Right renal pelvis (tissue), 4 donors: Measurements from ENCODE around the gene AAGAB. TPM values are rescaled to one million over a fixed set of nuclear protein-coding genes. Genes with fewer than 3 reads are reported as not detected.

ENCODE experiments used
- DNase-seq, 4 donors: peaks; one replicate each; pipeline ENCODE4 v3.0.0-alpha.2; 2013; ENCODE audit warnings: low read depth in 4 of 4, low spot score in 3 of 4, missing footprints in 1 of 4
- polyA plus RNA-seq, 4 donors: library from polyadenylated mRNA; unstranded; fragments of 120-200 nt; gene quantifications; one replicate each; pipeline ENCODE4 v1.2.1, GENCODE V29; 2013; ENCODE audit not compliant: insufficient read length in 4 of 4

The AAGAB gene
- polyA plus RNA-seq, 4 donors = 50.8 to 65.3 (median 63.1) TPM

GRCh38 chr15:67174864-67175573, 79.4 kb downstream of the AAGAB start:
- DNase-seq = no peak

DNA sequence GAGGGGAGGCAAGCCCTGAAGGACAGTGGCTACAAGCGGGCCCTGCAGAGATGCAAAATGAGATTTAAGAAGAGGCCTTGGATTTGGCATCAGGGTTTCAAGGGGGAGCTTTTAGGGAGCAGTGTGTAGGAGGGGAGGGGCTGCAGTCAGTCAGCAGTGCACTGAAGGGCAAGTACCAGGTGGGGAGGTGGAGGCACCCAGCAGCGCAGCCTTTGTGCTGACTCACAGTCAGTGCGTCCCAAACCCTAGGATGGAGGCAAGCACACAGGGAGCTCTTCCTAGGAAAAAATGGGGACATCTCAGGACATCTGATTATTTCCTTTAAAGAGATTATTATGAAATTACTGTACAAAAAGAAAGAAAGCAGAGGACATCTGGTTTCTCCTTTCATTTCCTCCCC, 80.0 kb downstream of the AAGAB start:
- no peak for DNase-seq

DNA sequence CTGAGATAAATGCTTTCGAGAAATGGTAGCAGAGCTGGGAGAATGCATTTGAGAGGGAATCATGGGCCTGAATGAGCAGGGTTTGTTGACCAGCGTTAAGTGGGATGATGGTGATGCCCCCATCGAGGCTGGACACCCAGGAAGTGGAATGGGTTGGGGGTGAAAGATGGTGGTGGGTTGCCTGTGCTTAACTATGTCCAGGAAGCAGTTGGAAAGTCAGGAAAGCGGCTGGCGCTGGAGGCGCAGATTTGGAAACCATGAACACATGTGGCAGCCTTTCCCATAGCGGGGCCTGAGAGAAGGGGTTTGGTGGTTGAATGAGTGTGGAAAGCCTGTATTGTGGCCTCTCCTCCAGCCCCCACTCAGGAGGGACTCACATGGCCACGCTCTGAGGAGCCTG, 80.7 kb downstream of the AAGAB start:
- no peak for DNase-seq

- DNase-seq = no peak
These were observed 81.5 kb downstream of the AAGAB start for GRCh38 chr15:67173005-67173404.

DNA sequence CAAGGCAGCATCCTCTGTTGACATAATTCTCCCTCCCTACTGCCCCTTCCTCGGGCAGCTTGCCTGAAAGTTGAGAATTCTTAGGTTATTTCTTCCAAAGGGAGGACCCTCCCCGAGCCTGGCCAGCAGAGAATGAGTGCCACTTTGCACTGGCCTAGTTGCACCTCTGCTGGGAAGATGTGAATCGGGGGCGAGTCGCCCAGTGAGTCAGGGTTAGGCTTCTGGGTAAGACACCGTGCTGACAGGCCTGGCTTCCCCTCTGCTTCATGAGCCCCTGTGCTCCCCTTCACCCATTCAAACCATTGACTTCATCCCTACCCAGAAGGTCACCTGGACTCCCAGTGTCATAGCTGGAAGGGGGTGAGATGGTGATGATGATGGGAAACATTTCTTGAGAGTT, 82.3 kb downstream of the AAGAB start:
- DNase-seq = no peak

- DNase-seq = no peak
These were observed 83.0 kb downstream of the AAGAB start for GRCh38 chr15:67171471-67171870.

DNA sequence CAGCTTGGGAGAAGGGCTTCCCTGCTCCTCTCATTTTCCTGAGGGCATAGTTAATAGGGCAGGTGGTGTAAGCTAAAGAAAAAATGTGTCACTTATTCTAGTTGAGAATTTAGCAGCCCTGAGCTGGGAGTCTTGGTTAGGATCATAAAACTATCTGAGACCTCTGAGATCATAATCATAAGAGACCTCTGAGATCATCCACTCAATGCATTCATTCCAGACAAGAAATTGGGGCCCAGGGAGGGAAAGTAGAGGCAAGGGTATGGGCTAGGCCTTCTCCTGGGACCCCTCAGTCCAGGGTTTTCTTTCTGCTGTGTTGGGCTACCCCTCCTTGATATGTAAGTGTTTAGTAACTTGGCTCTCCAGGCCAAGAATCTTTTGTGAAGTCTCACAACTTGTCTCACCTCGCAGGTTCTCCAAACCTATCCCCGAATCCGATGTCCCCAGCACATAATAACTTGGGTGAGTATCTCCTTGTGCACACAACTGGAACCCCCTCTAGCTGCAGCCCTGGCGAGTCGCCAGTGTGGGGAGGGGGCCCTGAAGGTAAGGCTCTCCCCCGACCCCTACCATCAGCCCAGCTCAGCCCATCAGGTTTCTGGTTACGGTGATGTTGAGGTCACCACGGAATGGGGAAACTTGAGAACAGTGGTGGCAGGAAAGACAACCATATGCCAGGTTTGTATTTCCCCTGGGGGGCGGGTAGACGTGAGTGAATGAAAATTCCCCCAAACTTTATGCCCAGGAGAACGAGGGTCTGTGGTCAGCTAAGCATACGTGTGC, 84.1 kb downstream of the AAGAB start:
- DNase-seq = no peak

DNA sequence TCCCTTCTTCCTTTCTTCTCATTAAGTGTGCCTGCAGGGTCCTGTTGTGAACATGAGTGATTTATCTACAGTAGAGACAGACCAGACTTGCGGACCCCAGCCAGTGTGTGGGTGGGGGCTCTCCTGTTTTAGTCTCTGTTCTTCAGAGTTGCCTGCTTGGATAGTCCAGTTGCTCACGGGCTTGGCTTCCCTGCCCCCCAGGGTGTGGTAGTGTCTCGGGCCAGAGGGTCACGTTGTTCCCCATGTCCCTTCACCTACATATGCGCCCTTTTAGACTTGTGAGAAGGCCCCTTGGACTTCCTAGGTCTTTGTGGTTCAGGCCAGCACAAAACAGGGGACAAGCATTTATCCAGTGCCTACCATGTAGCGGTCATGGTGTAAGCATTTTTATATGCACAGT, 85.8 kb downstream of the AAGAB start:
- no peak for DNase-seq

- DNase-seq = no peak
These were observed 87.4 kb downstream of the AAGAB start for GRCh38 chr15:67167091-67167490.

DNA sequence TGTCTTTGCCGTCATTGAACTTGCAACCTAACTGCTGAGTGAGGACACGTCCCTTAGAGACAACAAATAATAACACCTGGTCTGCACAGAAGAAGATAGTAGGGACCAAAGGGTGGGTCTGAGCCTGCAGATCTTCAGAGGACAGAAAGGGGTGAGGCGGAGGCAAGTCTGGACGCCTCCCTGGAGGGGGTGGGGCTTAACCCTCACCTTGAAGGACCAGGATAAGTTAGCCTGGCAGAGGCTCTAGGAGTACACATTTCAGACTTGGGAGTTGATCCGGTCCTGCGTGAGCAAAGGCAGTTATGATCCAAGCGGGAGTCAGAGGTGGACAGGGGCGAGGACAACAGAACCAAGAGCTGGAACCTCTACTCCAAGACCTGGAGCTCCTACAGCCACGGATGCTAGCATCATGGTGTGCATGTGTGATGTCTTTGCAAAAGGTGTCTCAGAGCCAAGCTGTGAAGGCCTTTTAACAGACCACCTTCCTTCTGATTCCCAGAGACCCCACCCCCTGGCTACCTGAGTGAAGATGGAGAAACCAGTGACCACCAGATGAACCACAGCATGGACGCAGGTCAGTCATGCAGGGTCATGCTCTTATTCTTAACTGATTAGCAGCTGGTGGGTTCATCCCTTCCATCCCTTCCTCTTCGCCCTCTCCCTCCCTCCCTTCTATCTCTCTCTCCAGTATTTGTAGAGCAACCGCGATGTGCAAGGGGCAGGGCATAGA, 88.0 kb downstream of the AAGAB start:
- no peak for DNase-seq

- no peak for DNase-seq
These were observed 88.9 kb downstream of the AAGAB start for GRCh38 chr15:67165254-67166253.

- no peak for DNase-seq
These were observed 89.6 kb downstream of the AAGAB start for GRCh38 chr15:67164811-67165253.

GRCh38 chr15:67164401-67164791, 90.1 kb downstream of the AAGAB start:
- DNase-seq = no peak

GRCh38 chr15:67163180-67163579, 91.3 kb downstream of the AAGAB start:
- DNase-seq = no peak

DNA sequence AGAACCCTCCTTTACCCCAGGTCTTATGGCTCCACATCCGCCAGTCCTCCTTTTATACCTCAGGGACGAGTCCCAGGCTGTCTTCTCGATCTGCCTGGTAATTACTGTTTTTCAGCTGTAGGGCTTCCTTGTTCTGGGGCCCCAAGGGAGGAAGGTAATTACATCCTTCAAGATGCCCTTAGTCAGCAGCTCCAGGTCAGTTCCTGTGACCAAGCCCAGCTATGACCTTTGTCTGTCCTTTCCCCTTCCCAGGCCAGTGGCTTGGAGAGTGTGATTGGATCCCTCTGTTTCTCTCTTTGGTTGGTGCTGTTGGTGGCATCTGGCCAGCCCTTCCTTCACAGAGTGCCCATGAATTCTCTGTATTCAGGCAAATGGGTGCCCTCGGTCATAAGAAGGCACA, 92.6 kb downstream of the AAGAB start:
- no peak for DNase-seq

GRCh38 chr15:67161412-67161811, 93.0 kb downstream of the AAGAB start:
- no peak for DNase-seq

DNA sequence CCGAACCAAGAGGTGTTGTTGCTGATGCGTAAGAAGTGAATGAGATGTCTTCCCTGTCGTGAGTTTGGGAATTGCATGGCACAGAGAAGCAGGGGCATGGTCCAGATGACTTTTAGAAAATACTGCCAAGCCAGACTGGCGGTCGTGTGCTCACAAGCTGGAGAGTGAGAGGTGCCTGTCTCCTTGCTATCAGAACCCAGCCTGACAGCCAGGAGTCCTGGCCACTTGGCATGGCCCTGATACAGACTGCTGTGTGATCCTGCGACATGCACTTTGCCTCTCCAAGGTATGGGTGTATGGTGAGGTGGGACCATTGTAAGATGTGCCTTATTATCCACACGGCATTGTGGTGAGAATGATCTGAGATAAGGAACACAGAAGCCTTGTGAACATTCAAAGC, 96.1 kb downstream of the AAGAB start:
- no peak for DNase-seq

DNA sequence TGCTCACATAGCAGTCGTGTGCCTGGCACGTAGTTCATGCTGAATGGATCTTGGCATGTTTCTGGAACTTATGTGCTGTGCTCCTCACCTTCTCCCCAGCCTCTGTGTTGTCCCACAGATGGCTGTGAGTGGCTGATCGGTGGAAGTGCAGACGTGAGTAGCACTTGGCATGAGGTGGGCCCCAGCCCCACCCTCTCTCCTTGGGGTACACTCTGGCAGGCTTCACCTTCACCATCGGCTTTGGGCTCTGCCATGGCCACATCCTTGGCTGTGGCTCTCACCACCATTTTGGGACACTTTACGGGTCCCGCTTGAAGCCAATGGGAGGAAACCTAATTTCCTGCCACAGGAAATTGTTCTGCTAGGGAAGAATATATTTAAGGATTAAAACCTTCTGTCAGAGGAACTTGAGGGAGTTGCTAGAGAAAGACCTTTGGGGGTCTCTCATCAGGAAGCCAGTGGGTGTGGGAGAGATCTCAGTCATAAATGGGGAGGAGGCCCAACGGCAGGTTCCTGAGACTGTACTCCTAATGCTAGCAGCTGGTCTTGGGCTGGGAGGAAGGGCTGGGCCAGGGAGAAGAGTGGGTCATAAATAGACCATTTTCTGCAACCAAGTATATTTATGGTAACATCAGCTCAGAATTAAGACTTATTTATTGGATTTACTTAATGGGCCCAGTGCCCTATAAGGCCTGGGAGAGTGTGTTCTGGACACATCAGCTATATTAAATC, 96.8 kb downstream of the AAGAB start:
- DNase-seq = no peak

- no peak for DNase-seq
These were observed 97.6 kb downstream of the AAGAB start for GRCh38 chr15:67156834-67157233.

DNA sequence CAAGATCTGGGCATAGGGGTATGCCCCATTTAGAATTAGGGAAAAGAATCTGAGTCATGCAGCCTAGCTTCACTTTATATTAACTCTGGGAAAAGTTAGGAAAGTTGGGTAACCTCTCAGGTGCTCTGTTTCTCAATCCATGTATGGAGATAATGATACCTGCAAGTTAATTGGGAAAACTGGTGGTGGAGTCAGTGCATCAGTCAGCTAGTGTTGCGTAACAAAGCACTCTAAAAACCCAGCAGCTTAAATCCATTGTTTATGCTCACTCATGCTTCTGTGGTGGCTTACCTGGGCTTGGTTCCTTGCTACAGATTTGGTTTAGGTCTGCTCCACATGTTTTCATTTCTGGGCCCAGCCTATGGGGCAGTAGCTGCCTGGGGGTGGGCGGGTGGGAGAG, 98.0 kb downstream of the AAGAB start:
- DNase-seq = no peak
